GF-D8 (cell line): ENCODE results near the gene HLA-DQA1.
"Not testable (repeated sequence)": the region's sequence is repeated elsewhere in the genome, so short reads cannot be mapped to it uniquely, and the experiment has no call there.

Experiments used
- DNase-seq: peaks from one replicate; lab custom pipeline; 2025; lab: John Stamatoyannopoulos, UW

Gene HLA-DQA1

GRCh38 chr6:32622545-32623401 is 14.4 kb upstream of the HLA-DQA1 start:
- peak; percentile 4 for DNase-seq

GRCh38 chr6:32623693-32624092 is 13.5 kb upstream of the HLA-DQA1 start:
- DNase-seq, result no peak

- DNase-seq, result no peak
These were observed 12.6 kb upstream of the HLA-DQA1 start for GRCh38 chr6:32624565-32624964.

GRCh38 chr6:32625137-32625536 is 12.1 kb upstream of the HLA-DQA1 start:
- no peak for DNase-seq

- no peak for DNase-seq
These were observed 10.0 kb upstream of the HLA-DQA1 start for GRCh38 chr6:32627249-32627648.

- no peak for DNase-seq
These were observed 9.4 kb upstream of the HLA-DQA1 start for GRCh38 chr6:32627831-32628230.

- not testable (repeated sequence) for DNase-seq
These were observed 7.4 kb upstream of the HLA-DQA1 start for GRCh38 chr6:32629793-32630192.

GRCh38 chr6:32635526-32636123 is 1.6 kb upstream of the HLA-DQA1 start:
- DNase-seq, result no peak

GRCh38 chr6:32637883-32638282 is 677 bp downstream of the HLA-DQA1 start:
- no peak for DNase-seq

- DNase-seq, result no peak
These were observed 1.5 kb downstream of the HLA-DQA1 start for GRCh38 chr6:32638532-32639219.

- no peak for DNase-seq
These were observed 2.5 kb downstream of the HLA-DQA1 start for GRCh38 chr6:32639440-32640394.

GRCh38 chr6:32641122-32641521 is 3.9 kb downstream of the HLA-DQA1 start:
- DNase-seq, result no peak

- DNase-seq, result not testable (repeated sequence)
These were observed 4.8 kb downstream of the HLA-DQA1 start for GRCh38 chr6:32641785-32642719.

- DNase-seq, result no peak
These were observed 5.5 kb downstream of the HLA-DQA1 start for GRCh38 chr6:32642720-32643106.

- no peak for DNase-seq
These were observed 6.7 kb downstream of the HLA-DQA1 start for GRCh38 chr6:32643904-32644303.

- DNase-seq, result no peak
These were observed 8.0 kb downstream of the HLA-DQA1 start for GRCh38 chr6:32645047-32645703.

GRCh38 chr6:32655203-32655710 is 18.1 kb downstream of the HLA-DQA1 start:
- DNase-seq, result no peak

- not testable (repeated sequence) for DNase-seq
These were observed 20.1 kb downstream of the HLA-DQA1 start for GRCh38 chr6:32657329-32657728.

- not testable (repeated sequence) for DNase-seq
These were observed 20.6 kb downstream of the HLA-DQA1 start for GRCh38 chr6:32657819-32658218.
